SJCRH30 (cell line): ENCODE results near the gene PPP2R3B. TPM values are rescaled to one million over a fixed set of nuclear protein-coding genes. Genes with fewer than 3 reads are reported as not detected.
A peak's percentile ranks its signal among the peaks of the same experiment; 100 is the strongest.
"Not testable (repeated sequence)": the region's sequence is repeated elsewhere in the genome, so short reads cannot be mapped to it uniquely, and the experiment has no call there.

Experiments
- DNase-seq, 2 experiments: peaks; one replicate each; pipeline ENCODE4 v3.0.0-alpha.2; 2015 to 2020
- H3K27ac ChIP-seq: fragments of 250-450 bp; sonication (Bioruptor Pico); 2 replicates; pipeline ENCODE4 v1.5.1; 2020; ENCODE audit warnings: mild to moderate bottlenecking, moderate library complexity
- H3K27me3 ChIP-seq: fragments of 250-450 bp; sonication (Bioruptor Pico); 2 replicates; pipeline ENCODE4 v1.5.1; 2020; ENCODE audit warnings: mild to moderate bottlenecking, moderate library complexity
- H3K36me3 ChIP-seq: fragments of 250-450 bp; sonication (Bioruptor Pico); 2 replicates; pipeline ENCODE4 v1.5.1; 2020; ENCODE audit warnings: mild to moderate bottlenecking, moderate library complexity
- H3K4me1 ChIP-seq: fragments of 250-450 bp; sonication (Bioruptor Pico); 2 replicates; pipeline ENCODE4 v1.5.1; 2020; ENCODE audit warnings: mild to moderate bottlenecking, moderate library complexity
- H3K4me3 ChIP-seq: fragments of 250-450 bp; sonication (Bioruptor Pico); 2 replicates; pipeline ENCODE4 v1.5.1; 2020; ENCODE audit warnings: mild to moderate bottlenecking, moderate library complexity
- H3K9me3 ChIP-seq: fragments of 250-450 bp; sonication (Bioruptor Pico); replicated peaks from 2 replicates; pipeline ENCODE4 v1.5.1; 2020; ENCODE audit warnings: mild to moderate bottlenecking, moderate library complexity
- total RNA-seq: library from RNA; depleted of rRNA; stranded (reverse); fragments of >200 nt; shearing (Covaris generic); gene quantifications from 2 replicates; pipeline ENCODE4 v1.2.3, GENCODE V29; 2014

PPP2R3B gene
- total RNA-seq, 1 experiment from 2014 or later: 29.2 TPM

DNA sequence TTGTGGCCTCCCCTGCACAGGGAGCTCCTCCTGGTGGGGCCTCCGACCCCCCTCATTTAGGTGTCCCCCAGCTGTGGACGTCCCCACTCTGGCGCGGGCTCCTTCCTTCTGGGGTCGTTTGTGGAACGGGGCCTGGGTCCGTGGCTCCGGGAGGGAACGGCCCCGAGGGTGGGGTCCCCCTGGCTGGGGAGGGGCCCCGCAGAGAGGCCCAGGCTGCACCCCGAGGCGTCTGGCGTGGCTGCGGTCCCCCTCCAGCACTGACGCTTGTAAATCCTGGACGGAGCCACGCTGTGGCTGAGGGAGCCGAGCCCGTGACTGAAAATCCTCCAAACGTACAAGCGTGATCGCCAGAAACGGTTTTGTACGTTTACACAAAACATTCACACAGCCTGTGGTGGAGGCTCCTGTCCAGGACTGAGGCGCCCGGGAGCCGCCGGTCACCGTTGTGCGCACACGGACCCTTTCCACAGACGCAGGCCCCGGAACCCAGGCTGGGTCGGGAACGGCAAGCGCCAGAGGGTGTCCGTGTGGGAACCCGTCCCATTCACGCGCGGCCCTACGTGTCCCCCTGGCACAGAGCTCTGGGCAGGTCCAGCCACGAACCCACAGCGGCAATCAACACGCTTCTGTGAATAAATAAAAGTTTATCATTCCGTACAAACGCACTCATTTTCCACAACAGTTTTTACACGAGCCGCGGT is 52.9 kb downstream of the PPP2R3B start:
- H3K9me3 ChIP-seq: no peaks in the 10 kb centered on the region
- H3K4me3 ChIP-seq: no peak overlapping the region
- H3K27me3 ChIP-seq: no peaks in the 10 kb centered on the region
- no peak overlapping the region for H3K27ac ChIP-seq
- peaks cover 16% of the 10 kb centered on the region for H3K36me3 ChIP-seq
- H3K4me1 ChIP-seq: no peaks in the 10 kb centered on the region
- no peak for DNase-seq

DNA sequence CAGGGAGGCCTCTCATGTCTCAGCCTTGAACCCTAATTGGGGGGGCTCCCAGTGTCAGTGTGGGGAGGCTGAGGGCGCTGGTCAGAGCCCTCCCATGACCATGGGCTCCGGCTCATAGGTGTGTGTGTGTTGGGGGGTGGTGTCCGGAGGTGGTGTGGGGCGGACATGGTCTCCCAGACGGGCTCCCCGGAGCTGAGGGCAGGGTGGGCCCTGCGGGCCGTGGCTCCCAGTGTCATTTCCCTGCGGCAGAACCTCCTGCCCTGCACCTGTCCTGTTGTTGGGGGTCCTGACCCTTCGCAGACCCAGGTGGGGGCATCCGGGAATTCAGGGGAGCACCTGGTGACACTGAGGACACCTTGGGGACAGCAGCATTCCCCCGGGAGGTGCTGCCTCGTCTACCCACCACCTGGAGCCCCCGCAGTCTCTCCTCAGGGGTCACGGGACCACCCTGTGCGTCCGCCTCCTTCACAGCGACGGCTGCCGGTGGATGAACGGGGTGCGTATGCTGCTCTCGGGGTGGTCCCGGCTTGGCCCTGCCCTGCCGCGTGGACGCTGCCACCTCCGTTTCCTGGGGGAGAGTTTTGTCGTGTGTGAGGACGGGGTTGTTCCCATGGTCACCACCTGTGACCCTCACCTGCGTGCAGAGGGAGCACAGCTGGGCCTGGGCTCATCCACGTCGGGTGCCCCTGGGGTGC is 53.6 kb downstream of the PPP2R3B start:
- H3K27me3 ChIP-seq: no peaks in the 10 kb centered on the region
- H3K27ac ChIP-seq: no peak overlapping the region
- no peaks in the 10 kb centered on the region for H3K4me1 ChIP-seq
- H3K36me3 ChIP-seq: peaks cover 12% of the 10 kb centered on the region
- DNase-seq: no peak
- H3K4me3 ChIP-seq: no peak overlapping the region
- no peaks in the 10 kb centered on the region for H3K9me3 ChIP-seq

DNA sequence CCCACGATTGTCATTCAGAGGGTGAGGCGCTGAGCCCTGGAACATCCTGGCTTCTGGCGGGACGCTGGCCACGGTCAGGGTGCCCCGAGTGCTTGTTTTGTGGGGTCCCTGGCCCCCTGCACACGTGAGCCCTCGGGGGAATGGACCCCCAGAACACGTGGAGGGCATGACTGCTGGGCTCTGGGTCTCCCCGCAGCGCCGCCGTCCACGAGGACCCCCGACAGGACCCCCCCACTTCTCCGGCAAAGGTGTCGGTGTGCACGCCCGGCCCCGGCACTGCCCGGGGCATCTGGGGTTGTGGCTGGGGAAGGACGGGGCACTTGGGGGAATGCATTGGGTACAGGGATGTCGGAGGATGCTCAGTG is 54.2 kb downstream of the PPP2R3B start:
- H3K9me3 ChIP-seq: no peaks in the 10 kb centered on the region
- H3K27me3 ChIP-seq: no peaks in the 10 kb centered on the region
- H3K4me3 ChIP-seq: no peak overlapping the region
- peaks cover 6% of the 10 kb centered on the region; the same call in 1 of the 2 replicates for H3K36me3 ChIP-seq
- H3K27ac ChIP-seq: no peak overlapping the region
- no peaks in the 10 kb centered on the region for H3K4me1 ChIP-seq
- no peak for DNase-seq

DNA sequence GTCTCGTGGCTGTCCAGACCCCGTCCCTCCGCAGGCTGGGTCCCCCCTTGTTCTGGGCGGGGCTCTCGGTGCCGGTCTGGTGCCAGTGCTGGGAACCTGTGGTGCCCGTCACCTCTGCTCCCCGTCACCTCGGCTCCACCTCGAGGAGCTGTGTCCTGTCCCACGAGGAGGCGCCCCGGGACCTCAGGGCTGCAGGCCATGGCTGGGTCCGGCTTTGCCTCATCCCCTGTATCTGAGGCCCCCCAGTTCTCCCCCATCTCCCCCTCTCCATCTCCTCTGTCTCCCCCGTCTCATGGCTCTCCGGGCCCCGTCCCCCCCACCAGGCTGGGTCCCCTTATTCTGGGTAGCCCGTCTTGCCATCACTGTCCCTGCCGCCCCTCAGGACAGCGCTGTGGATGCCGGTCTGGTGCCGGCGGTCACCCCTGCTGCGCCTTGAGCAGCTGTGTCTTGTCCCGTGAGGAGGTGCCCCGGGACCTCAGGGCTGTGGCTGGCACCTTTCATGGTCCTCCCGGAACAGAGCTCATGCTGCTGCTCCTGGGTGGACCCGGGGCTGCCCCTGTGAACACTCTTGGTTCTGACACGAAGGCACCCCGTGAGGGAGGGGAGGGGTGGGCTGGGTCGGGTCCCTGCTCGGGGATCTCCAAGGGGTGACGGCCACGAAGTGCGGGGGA is 54.7 kb downstream of the PPP2R3B start:
- H3K36me3 ChIP-seq: 0 out of 2 replicates have a peak, but pooled peaks cover 4% of the 10 kb centered on the region
- DNase-seq: no peak
- no peaks in the 10 kb centered on the region for H3K9me3 ChIP-seq
- no peaks in the 10 kb centered on the region for H3K4me1 ChIP-seq
- H3K4me3 ChIP-seq: no peak overlapping the region
- H3K27ac ChIP-seq: no peak overlapping the region
- H3K27me3 ChIP-seq: no peaks in the 10 kb centered on the region

DNA sequence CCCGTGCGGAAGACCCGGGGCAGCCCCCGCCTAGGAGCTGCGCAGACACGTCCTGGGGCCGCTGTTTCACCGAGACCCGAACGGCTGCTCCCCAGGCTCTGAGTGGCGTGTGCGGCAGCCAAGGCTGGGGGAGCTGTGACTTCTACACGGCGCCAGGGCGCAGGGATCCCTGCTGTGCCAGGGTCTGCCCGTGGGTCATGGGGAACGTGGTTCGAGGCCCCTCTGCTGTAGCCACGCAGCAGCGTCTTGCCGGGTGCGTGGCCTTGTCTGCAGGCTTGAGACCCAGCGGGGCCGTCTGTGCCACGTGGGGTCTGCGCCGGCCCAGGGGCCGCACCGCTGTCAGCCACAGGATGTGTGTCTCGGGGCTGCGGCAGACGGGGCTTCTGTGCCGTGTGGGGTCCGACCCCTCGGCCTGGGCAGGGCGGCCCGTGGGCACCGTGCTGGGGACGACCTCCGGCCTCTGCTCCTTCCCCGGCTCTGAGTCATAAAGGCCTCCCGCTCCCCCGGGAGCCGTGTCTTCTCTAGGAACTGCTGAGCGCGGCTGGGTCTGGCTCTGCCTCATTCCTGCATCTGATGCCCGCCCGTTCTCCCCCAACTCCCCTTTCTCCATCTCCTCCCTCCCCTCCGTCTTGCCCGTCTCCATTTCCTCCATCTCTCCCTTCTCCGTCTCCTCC is 55.4 kb downstream of the PPP2R3B start:
- no peak for DNase-seq
- no peak overlapping the region for H3K4me3 ChIP-seq
- no peak overlapping the region for H3K27ac ChIP-seq
- no peaks in the 10 kb centered on the region for H3K27me3 ChIP-seq
- H3K9me3 ChIP-seq: no peaks in the 10 kb centered on the region
- 0 out of 2 replicates have a peak, but pooled peaks cover 4% of the 10 kb centered on the region for H3K36me3 ChIP-seq
- no peaks in the 10 kb centered on the region for H3K4me1 ChIP-seq

DNA sequence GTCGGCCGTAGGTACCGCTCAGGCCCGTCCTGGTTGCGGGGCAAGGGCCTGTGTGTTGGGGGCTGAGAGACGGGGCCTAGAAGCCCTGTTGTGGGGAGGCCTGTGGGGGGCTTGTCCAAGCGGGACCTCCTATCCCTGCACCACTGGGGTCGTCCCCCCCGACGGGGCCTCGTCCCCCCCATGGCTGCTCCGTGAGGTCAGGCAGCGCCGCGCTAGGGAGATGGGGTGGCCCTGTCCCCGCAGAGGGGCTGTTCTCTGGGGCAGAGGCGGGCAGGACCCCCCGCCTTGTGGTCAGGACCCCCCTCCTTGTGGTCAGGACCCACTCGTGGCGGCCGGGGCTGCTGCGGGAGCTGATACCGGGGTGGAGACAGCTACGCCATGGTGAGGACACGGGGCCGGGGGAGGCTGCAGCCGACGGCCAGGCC is 56.0 kb downstream of the PPP2R3B start:
- Histone ChIP-seq H3K27me3 (no peaks in the 10 kb centered on the region), H3K36me3 (0 out of 2 replicates have a peak, but pooled peaks cover 4% of the 10 kb centered on the region), H3K27ac (no peak overlapping the region), H3K4me1 (no peaks in the 10 kb centered on the region), H3K4me3 (no peak overlapping the region), H3K9me3 (no peaks in the 10 kb centered on the region)
- no peak for DNase-seq

DNA sequence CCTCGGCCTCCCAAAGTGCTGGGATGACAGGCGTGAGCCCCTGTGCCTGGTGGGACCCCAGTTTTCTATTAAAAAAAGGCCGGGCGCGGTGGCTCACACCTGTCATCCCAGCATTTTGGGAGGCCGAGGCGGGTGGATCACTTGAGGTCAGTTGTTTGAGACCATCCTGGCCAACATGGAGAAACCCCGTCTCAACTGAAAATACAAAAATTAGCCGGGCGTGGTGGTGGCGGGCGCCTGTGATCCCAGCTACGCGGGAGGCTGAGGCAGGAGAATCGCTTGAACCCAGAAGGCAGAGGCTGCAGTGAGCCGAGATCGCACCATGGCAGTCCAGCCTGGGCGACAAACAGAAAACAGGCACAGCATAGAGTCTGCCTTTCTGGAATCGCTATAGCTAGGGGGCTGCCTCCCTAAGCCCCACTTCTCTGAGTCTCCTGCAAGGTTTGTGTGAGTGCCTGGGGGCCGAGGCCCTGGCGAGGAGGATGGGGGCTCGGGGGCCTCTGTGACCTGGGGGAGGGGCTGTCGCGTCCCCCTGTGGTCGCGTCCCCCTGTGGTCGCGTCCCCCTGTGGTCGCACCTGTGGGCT is 56.5 kb downstream of the PPP2R3B start:
- not testable (repeated sequence) for DNase-seq, H3K36me3 ChIP-seq, H3K27me3 ChIP-seq, H3K9me3 ChIP-seq, H3K4me3 ChIP-seq, H3K4me1 ChIP-seq, H3K27ac ChIP-seq

DNA sequence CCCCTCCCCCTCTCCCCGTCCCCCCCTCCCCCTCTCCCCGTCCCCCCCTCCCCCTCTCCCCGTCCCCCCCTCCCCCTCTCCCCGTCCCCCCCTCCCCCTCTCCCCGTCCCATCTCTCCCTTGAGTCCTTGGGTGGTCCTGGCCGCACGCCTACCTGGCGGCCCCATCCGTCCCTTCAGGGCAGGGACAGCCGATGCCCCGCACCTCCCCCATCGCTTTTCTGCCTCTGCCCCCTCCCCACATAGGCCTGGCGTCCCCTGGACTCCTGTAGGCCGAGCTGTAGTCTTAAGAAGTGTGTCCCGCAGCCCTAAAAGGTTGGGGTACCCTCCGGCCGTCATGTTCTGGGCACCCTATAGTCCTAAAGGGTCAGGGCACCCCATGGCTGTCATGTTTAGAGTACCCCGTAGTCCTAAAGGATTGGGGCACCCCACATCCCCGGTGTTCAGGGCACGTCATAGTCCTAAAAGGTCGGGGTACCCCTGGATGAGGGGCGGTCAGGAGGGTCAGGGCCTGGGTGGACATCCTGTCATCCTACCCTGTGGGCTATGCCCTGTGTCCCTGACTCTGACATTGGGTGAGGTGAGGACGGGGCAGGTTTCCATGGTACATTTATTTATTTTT is 57.3 kb downstream of the PPP2R3B start:
- Histone ChIP-seq H3K27me3 (no peaks in the 10 kb centered on the region), H3K36me3 (0 out of 2 replicates have a peak, but pooled peaks cover 4% of the 10 kb centered on the region), H3K9me3 (no peaks in the 10 kb centered on the region), H3K4me1 (no peaks in the 10 kb centered on the region), H3K27ac (no peak overlapping the region), H3K4me3 (no peak overlapping the region)
- no peak for DNase-seq

DNA sequence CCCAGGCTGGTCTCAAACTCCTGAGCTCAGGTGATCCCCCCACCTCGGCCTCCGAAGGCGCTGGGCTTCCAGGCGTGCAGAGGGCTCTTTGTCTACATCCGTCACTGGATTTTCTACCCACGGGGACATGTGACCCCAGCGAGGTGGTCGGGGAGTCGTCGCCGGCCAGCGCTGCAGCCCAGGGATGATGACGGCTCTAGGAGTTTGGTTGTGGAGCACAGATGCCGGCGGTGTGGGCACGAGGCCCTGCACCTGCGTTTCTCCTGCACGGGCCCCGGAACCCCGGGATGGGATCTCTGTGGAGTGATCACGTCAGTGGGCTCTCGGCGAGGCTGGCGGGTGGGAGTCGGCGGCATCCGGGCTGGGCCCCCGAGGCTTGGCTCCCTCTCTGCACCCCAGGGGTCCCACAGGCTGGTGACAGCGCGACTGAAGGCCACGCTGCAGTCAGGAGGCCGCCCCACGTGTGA is 59.0 kb downstream of the PPP2R3B start:
- no peak for DNase-seq
- Histone ChIP-seq H3K4me1 (no peaks in the 10 kb centered on the region), H3K27ac (no peak overlapping the region), H3K36me3 (no peaks in the 10 kb centered on the region), H3K4me3 (no peak overlapping the region), H3K27me3 (no peaks in the 10 kb centered on the region), H3K9me3 (no peaks in the 10 kb centered on the region)

DNA sequence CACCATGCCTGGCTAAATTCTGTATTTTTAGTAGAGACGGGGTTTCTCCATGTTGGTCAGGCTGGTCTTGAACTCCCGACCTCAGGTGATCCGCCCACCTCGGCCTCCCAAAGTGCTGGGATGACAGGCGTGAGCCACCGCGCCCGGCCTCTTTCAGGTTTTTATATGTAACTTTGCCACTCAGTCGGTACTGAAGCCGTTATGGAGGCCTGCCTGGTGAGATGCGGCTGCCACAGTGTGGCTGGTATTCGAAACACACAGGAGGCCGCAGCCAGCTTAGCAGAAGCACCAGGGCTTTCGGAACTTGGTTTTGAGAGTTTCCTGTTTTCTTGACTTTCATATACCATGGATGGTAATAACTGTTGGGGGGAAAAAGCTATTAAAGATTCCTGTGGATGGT is 62.0 kb downstream of the PPP2R3B start:
- H3K27ac ChIP-seq, DNase-seq, H3K27me3 ChIP-seq, H3K4me3 ChIP-seq, H3K9me3 ChIP-seq, H3K4me1 ChIP-seq, H3K36me3 ChIP-seq: not testable (repeated sequence)

DNA sequence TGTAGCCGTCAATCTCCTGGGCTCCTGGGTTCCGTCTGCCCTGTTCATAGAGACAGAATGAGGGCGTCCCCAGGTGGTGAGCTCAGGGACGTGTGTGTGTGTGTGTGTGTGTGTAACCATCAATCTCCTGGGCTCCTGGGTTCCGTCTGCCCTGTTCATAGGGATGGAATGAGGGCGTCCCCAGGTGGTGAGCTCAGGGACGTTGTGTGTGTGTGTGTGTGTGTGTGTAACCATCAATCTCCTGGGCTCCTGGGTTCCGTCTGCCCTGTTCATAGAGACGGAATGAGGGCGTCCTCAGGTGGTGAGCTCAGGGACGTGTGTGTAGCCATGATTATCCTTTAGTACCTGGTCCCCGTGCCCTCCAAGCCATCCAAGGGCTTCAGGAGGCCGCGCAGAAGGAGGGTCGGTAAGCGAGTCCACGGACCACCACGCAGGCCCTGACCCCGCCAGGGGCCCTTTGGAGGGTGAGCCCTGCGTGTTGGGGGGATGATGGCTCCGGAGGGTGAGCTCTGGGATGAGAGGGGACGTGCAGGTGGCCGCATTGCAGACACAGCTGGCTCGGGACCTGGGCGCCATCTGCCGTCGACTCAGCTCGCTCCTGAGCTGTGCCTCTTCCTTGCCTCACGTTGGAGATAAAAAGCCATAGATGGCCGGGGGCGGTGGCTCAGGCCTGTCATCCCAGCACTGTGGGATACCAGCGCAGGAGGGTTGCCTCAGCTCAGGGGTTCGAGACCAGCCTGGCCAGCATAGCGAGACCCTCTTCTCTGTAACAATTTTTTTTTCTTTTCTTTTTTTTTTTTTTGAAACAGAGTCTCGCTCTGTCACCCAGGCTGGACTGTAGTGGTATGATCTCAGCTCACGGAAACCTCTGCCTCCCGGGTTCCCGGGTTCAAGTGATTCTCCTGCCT is 62.7 kb downstream of the PPP2R3B start:
- Histone ChIP-seq H3K4me1 (no peaks in the 10 kb centered on the region), H3K9me3 (no peaks in the 10 kb centered on the region), H3K4me3 (no peak overlapping the region), H3K27me3 (no peaks in the 10 kb centered on the region), H3K27ac (no peak overlapping the region), H3K36me3 (no peaks in the 10 kb centered on the region)
- DNase-seq: peak in 1 of 2 experiments; percentile 38

DNA sequence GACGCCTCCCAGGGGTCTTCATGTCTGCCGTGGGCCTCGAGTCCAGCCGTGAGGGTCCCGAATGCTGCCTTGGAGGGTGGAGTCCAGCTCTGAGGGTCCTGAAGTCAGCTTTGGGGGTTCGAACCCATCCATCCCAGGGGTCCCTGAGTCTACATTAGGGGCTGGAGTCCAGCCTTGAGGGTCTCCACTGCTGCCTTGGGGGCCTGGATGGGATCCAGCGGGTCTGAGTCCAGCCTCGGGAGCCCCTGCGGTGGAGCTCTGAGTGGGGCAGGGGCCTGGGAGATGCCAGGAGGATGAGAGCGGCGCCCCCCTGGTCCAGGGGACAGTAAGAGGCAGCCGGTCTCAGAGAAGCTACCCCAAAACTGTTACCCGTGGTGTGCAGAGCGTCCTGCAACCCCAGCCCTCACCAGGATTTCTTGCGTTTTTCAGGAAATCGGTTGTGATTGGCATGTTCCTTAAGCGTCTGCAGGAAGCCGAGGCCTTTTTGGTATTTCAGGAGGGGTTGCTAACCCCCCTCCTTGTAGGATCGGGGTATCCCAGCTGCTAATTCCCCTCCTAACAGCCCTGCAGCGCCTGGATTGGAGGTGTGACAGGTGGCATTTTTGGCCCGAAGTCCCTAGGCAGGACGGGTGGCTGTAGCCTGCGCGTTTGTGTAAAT is 66.5 kb downstream of the PPP2R3B start:
- H3K36me3 ChIP-seq: peaks cover under 1% of the 10 kb centered on the region; the same call in 1 of the 2 replicates
- peak; percentile 39 to 46 for DNase-seq
- no peaks in the 10 kb centered on the region for H3K27me3 ChIP-seq
- peak overlapping the region; percentile 91 for H3K4me3 ChIP-seq
- no peaks in the 10 kb centered on the region for H3K9me3 ChIP-seq
- peak overlapping the region; percentile 79 for H3K27ac ChIP-seq
- H3K4me1 ChIP-seq: no peaks in the 10 kb centered on the region

DNA sequence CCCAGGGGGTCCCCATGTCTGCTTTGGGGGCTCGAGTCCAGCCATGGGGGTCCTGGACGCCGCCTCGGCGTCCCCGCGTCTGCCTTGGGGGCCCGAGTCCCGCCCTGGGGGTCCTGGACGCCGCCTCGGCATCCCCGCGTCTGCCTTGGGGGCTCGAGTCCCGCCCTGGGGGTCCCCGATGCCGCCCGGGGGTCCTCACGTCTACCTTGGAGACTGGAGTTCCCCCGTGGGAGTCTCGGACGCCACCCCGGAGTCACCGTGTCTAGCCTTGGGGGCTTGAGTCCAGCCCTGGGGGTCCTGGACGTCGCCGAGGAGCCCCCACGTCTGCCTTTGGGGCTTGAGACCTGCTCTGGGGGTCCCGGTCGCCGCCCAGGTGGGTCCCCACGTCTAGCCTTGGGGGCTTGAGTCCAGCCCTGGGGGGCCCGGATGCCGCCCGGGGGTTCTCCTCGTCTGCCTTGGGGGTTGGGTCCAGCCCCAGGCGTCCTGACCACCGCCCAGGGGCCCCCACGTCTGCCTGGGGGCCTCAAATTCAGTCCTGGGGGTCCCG is 67.1 kb downstream of the PPP2R3B start:
- H3K9me3 ChIP-seq: no peaks in the 10 kb centered on the region
- DNase-seq: no peak
- H3K27me3 ChIP-seq: no peaks in the 10 kb centered on the region
- H3K4me1 ChIP-seq: no peaks in the 10 kb centered on the region
- peaks cover 5% of the 10 kb centered on the region; the same call in 1 of the 2 replicates for H3K36me3 ChIP-seq
- peak overlapping the region; percentile 91 for H3K4me3 ChIP-seq
- H3K27ac ChIP-seq: peak overlapping the region; percentile 79
